Cortex of kidney (tissue), 1 donor: ENCODE results near the gene AGXT.

Source experiments
- DNase-seq: peaks from one replicate; lab custom pipeline; 2025; lab: John Stamatoyannopoulos, UW

The AGXT gene

DNA sequence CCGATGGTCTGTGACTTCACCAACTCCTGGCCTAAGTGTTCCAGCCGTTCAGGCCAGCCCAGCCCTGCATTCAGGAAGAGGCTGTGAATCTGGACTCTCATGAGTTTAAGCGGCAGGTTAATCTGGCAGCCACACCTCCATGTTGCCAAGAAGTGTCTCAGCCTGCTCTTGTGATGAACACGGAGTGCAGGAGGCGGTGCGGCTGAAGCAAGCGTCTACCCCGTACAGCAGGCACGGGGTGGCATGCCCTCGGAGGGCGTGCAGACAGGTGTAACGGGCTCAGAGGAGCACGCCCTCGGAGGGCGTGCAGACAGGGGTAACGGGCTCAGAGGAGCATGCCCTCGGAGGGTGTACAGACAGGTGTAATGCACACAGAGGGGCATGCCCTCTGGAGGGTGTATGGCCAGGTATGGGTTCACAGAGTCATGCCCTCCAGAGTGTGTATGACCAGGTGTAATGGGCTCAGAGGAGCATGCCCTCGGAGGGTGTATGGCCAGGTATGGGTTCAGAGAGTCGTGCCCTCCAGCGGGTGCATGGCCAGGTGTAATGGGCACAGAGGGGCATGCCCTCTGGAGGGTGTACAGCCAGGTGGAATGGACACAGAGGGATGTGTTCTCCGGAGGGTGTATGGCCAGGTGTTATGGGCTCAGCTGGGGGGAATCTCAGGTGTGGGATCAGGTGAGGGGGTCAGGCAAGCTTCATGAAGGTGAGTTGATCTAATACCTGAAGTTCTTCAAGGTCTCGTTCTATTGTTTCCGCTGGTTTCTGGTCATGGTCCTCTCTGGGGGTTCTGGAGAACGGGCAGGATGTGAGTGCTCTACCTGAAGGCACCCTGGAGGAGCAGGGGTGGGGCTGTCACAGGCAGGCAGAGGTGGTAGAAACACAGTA, 60.1 kb downstream of the AGXT start:
- DNase-seq = no peak

DNA sequence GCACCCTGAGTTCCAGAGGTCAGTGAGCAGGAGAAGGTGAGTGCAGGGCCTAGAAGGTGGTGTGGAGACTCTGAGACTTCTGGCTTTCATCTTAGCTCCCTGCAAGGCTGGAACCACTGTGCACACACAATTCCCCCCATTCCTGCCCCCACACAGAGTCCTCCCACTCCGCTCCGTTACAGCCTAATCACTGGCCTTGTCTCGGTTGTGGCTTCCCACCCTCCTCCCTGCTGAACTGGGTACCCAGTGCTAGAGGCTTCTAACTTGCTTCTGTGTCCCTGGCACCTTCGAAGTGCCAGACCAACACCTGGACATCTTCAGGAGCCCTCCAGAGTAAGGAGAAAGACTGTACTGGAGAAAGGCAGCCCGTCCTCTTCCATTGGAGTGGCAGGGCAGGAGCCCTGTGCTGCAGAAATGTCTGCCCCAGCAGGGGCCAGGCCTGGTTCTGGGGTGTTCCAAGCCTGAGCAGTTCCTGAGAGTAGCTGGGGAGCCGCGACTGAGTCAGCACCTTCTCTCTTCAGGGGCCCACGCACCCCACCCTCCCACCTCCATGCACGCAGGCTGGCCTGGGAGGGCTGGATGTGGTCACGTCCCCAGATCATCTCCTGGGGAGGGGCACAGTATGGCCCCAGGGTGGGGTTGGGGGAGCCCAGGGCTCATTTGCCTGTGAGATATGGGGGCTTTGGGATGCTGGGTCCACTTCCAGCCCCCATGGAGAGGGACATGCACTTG, 60.9 kb downstream of the AGXT start:
- DNase-seq = no peak
